Measurements from ENCODE around the gene MAEA. TPM values are rescaled to one million over a fixed set of nuclear protein-coding genes. Genes with fewer than 3 reads are reported as not detected.

The MAEA gene
- total and polyA plus RNA-seq, 4 donors = 20.9 to 33.9 (median 29.8) TPM

DNA sequence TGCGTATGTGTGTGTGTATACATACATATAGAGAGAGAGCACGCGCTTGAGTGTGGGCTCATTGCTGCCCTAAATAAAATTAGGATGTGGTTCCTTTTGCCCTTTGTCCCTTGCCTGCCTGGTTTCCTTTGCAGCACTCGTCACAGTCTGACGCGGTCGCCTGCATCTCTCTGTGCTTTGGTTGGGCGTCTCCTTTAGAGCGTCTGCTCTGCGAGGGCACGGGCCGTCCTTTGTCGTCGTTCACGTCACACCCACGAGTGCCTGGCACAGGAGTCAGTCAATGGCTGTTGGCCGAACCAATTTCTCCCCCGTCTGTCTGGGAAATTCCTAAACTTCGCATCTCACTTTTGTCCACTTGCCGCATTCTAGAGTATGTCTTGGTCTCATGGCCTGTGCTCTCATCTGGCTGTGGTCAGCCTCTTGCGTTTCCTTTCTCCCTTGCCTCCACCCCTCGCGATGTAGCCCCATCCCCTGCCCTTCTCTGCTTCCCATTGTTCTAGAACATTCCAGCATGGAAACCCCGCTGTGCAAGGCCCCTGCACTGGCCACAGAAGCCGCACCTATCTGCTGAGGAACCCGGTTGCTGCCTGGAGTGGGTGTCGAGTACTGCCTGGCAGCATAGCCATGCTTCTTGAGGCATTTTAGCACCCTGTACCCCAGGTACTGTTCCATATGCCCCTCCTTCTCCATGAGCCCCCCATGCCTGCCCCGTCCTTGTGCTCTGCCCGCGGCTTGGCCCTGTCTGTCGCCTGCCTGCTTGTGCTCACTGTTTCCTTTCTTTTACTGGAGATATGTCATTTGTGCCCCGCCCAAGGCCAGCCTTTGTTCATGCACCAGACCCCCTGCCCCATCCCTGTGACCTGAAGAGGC is 8.0 kb downstream of the MAEA start:
- Histone ChIP-seq H3K4me1 (ENCODE audit: control insufficient read depth in 4 of 4, insufficient read depth in 4 of 4, low read length in 3 of 4) (peaks cover 0 to 14% (median 2%) of the 10 kb centered on the region in 4 donors), H3K36me3 (ENCODE audit: control insufficient read depth in 4 of 4, insufficient read depth in 3 of 4, low read depth in 1 of 4, low read length in 3 of 4) (peaks cover 0 to 16% (median 8%) of the 10 kb centered on the region in 4 donors), H3K4me3 (ENCODE audit: low read depth in 1 of 3, low read length in 3 of 3) (no peak overlapping the region), H3K9me3 (ENCODE audit: control insufficient read depth in 4 of 4, low read length in 3 of 4) (no peaks in the 10 kb centered on the region), H3K27ac (ENCODE audit: low read depth in 1 of 2, low read length in 2 of 2) (no peak overlapping the region), H3K27me3 (ENCODE audit: control insufficient read depth in 4 of 4, insufficient read depth in 4 of 4, low read length in 3 of 4) (no peaks in the 10 kb centered on the region), H3K9ac (ENCODE audit: low read depth in 1 of 2, low read length in 2 of 2) (no peak overlapping the region)
- WGBS = 95% methylated on average over 32 of the region's 32 CpGs
- TF ChIP-seq, protein P1, sequence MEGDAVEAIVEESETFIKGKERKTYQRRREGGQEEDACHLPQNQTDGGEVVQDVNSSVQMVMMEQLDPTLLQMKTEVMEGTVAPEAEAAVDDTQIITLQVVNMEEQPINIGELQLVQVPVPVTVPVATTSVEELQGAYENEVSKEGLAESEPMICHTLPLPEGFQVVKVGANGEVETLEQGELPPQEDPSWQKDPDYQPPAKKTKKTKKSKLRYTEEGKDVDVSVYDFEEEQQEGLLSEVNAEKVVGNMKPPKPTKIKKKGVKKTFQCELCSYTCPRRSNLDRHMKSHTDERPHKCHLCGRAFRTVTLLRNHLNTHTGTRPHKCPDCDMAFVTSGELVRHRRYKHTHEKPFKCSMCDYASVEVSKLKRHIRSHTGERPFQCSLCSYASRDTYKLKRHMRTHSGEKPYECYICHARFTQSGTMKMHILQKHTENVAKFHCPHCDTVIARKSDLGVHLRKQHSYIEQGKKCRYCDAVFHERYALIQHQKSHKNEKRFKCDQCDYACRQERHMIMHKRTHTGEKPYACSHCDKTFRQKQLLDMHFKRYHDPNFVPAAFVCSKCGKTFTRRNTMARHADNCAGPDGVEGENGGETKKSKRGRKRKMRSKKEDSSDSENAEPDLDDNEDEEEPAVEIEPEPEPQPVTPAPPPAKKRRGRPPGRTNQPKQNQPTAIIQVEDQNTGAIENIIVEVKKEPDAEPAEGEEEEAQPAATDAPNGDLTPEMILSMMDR (IDR thresholded peaks at IDR 0.05; ENCODE audit: low read depth, low read length, missing input control) = no peak
- TF ChIP-seq TAF1 (conservative IDR thresholded peaks at IDR 0.05) = no peak
- TF ChIP-seq JUND (IDR thresholded peaks at IDR 0.05) = no peak
- TF ChIP-seq FOXA1 (IDR thresholded peaks at IDR 0.05) = no peak
- TF ChIP-seq, protein P2, sequence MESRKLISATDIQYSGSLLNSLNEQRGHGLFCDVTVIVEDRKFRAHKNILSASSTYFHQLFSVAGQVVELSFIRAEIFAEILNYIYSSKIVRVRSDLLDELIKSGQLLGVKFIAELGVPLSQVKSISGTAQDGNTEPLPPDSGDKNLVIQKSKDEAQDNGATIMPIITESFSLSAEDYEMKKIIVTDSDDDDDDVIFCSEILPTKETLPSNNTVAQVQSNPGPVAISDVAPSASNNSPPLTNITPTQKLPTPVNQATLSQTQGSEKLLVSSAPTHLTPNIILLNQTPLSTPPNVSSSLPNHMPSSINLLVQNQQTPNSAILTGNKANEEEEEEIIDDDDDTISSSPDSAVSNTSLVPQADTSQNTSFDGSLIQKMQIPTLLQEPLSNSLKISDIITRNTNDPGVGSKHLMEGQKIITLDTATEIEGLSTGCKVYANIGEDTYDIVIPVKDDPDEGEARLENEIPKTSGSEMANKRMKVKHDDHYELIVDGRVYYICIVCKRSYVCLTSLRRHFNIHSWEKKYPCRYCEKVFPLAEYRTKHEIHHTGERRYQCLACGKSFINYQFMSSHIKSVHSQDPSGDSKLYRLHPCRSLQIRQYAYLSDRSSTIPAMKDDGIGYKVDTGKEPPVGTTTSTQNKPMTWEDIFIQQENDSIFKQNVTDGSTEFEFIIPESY (IDR thresholded peaks at IDR 0.05) = no peak
- TF ChIP-seq YY1 (IDR thresholded peaks at IDR 0.05) = no peak
- TF ChIP-seq GABPA (IDR thresholded peaks at IDR 0.05 in 1 of 2, conservative IDR thresholded peaks at IDR 0.05 in 1 of 2) = no peak
- TF ChIP-seq FOXA2 (IDR thresholded peaks at IDR 0.05) = no peak
- TF ChIP-seq, protein P3, sequence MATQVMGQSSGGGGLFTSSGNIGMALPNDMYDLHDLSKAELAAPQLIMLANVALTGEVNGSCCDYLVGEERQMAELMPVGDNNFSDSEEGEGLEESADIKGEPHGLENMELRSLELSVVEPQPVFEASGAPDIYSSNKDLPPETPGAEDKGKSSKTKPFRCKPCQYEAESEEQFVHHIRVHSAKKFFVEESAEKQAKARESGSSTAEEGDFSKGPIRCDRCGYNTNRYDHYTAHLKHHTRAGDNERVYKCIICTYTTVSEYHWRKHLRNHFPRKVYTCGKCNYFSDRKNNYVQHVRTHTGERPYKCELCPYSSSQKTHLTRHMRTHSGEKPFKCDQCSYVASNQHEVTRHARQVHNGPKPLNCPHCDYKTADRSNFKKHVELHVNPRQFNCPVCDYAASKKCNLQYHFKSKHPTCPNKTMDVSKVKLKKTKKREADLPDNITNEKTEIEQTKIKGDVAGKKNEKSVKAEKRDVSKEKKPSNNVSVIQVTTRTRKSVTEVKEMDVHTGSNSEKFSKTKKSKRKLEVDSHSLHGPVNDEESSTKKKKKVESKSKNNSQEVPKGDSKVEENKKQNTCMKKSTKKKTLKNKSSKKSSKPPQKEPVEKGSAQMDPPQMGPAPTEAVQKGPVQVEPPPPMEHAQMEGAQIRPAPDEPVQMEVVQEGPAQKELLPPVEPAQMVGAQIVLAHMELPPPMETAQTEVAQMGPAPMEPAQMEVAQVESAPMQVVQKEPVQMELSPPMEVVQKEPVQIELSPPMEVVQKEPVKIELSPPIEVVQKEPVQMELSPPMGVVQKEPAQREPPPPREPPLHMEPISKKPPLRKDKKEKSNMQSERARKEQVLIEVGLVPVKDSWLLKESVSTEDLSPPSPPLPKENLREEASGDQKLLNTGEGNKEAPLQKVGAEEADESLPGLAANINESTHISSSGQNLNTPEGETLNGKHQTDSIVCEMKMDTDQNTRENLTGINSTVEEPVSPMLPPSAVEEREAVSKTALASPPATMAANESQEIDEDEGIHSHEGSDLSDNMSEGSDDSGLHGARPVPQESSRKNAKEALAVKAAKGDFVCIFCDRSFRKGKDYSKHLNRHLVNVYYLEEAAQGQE (IDR thresholded peaks at IDR 0.05) = no peak
- TF ChIP-seq, protein P4, sequence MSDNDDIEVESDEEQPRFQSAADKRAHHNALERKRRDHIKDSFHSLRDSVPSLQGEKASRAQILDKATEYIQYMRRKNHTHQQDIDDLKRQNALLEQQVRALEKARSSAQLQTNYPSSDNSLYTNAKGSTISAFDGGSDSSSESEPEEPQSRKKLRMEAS (IDR thresholded peaks at IDR 0.05) = no peak
- no peak for TF ChIP-seq EGR1 (IDR thresholded peaks at IDR 0.05; ENCODE audit: low read depth in 2 of 2)
- TF ChIP-seq HNF4A (conservative IDR thresholded peaks at IDR 0.05) = no peak
- no peak for TF ChIP-seq RAD21 (IDR thresholded peaks at IDR 0.05)
- TF ChIP-seq RXRA (IDR thresholded peaks at IDR 0.05) = no peak
- TF ChIP-seq, protein P5, sequence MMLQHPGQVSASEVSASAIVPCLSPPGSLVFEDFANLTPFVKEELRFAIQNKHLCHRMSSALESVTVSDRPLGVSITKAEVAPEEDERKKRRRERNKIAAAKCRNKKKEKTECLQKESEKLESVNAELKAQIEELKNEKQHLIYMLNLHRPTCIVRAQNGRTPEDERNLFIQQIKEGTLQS (IDR thresholded peaks at IDR 0.05) = no peak
- no peak for TF ChIP-seq NR2F2 (IDR thresholded peaks at IDR 0.05)
- TF ChIP-seq HNF4G (IDR thresholded peaks at IDR 0.05) = no peak
- TF ChIP-seq SP1 (IDR thresholded peaks at IDR 0.05) = no peak
- DNase-seq (ENCODE audit: low spot score) = no peak

Data from liver (tissue), 9 donors.